ENCODE results near the gene KL.

DNA sequence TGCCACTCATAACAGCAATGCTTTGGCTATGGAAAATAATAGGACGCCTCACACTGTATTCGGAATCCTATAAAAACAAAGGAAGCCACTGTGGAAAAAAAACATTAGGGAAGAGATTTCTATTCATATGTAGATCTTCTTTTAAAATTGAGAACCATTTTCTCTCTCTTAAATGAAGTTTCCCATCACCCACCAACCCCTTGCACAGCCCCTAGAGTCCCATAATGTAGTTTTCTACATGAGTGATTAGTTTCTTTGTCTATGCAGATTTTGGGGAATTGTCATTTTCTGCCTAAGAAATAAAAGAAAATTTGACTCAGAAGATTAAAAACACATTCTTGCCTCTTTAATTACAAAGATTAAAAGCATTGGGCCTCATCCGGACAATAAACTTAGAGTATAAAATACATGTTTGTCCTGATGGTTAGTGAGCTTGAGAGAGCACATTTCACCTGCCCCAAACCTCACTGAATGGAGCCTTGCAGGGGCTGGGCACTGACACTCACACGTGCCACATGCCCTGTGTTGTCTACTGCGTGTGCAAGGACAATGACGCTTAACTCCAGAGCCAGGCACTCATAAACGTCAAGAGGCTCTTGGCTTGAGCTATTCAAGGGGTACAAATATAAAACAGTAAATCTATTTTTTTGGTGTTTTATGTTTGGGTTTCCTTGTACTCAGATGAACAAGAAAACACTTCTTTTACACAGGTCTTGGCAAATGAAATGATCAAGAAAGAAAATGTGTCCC lies 40.0 kb upstream of the KL start:
- no peak for TF ChIP-seq POLR2A (IDR thresholded peaks at IDR 0.05)
- TF ChIP-seq, protein P1, sequence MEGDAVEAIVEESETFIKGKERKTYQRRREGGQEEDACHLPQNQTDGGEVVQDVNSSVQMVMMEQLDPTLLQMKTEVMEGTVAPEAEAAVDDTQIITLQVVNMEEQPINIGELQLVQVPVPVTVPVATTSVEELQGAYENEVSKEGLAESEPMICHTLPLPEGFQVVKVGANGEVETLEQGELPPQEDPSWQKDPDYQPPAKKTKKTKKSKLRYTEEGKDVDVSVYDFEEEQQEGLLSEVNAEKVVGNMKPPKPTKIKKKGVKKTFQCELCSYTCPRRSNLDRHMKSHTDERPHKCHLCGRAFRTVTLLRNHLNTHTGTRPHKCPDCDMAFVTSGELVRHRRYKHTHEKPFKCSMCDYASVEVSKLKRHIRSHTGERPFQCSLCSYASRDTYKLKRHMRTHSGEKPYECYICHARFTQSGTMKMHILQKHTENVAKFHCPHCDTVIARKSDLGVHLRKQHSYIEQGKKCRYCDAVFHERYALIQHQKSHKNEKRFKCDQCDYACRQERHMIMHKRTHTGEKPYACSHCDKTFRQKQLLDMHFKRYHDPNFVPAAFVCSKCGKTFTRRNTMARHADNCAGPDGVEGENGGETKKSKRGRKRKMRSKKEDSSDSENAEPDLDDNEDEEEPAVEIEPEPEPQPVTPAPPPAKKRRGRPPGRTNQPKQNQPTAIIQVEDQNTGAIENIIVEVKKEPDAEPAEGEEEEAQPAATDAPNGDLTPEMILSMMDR (IDR thresholded peaks at IDR 0.05), result no peak

All from adrenal gland (tissue), 5 donors.